AG04449 (cell line): Measurements from ENCODE around the gene FAM181B.
"Not testable (repeated sequence)": the region's sequence is repeated elsewhere in the genome, so short reads cannot be mapped to it uniquely, and the experiment has no call there.

ENCODE experiments used
- CTCF ChIA-PET: fragments of 350-600 bp; formaldehyde crosslinking; extraction: SDS; loops from one replicate; lab custom pipeline; 2021; ENCODE audit warnings: antibody characterized with exemption; lab: Yijun Ruan, JAX
- POLR2A ChIA-PET: fragments of 400-600, 350-600 bp; formaldehyde crosslinking; extraction: SDS; loops from one replicate; lab custom pipeline; 2020; ENCODE audit warnings: antibody characterized with exemption, inconsistent platforms; lab: Yijun Ruan, JAX
- DNase-seq: peaks from one replicate; pipeline ENCODE4 v3.0.0-alpha.2; 2010; ENCODE audit warnings: low read depth, low spot score
- H3K4me3 ChIP-seq: 2 replicates; pipeline ENCODE4 v1.5.1; 2011; ENCODE audit warnings: low read depth, mild to moderate bottlenecking, control low read depth, low read length
- CTCF ChIP-seq: IDR thresholded peaks from one replicate; pipeline ENCODE4 v1.5.1; 2011; ENCODE audit warnings: mild to moderate bottlenecking, moderate library complexity, low read length, control low read depth, inconsistent platforms; ENCODE audit not compliant: insufficient read depth; ENCODE audit errors: missing control alignments

The FAM181B gene

GRCh38 chr11:82701847-82702520 lies 31.7 kb downstream of the FAM181B start:
- no peak overlapping the region for H3K4me3 ChIP-seq
- no peak for DNase-seq
- CTCF ChIA-PET = interaction anchor here (0.7 to 3.6 kb wide), 9 partner anchors 9 to 1060 kb away, joined by 3 to 23 read pairs (median 6); no protein-coding TSS in a partner anchor
- TF ChIP-seq CTCF = peak; percentile 52
- POLR2A ChIA-PET = no interaction called here

- ChIA-PET POLR2A (no interaction called here), CTCF (interaction anchor here (1.5 kb wide), 1 partner anchor 9 kb away, joined by 4 read pairs; no protein-coding TSS in a partner anchor)
- H3K4me3 ChIP-seq = no peak overlapping the region
- DNase-seq = no peak
- TF ChIP-seq CTCF = no peak
These were observed 34.9 kb downstream of the FAM181B start for GRCh38 chr11:82698576-82699352.

GRCh38 chr11:82692981-82693380 lies 40.7 kb downstream of the FAM181B start:
- ChIA-PET CTCF (no interaction called here), POLR2A (no interaction called here)
- no peak for DNase-seq
- TF ChIP-seq CTCF = no peak
- H3K4me3 ChIP-seq = no peak overlapping the region

- CTCF ChIA-PET = interaction anchor here (1.3 kb wide), 1 partner anchor 12 kb away, joined by 3 read pairs; no protein-coding TSS in a partner anchor
- DNase-seq, POLR2A ChIA-PET: not testable (repeated sequence)
- H3K4me3 ChIP-seq = peak overlapping the region; percentile 44
These were observed 44.3 kb downstream of the FAM181B start for GRCh38 chr11:82689347-82689746.

- POLR2A ChIA-PET = no interaction called here
- CTCF ChIA-PET = interaction anchor here (1.0 to 5.4 kb wide), 5 partner anchors 10 to 1130 kb away, joined by 3 to 42 read pairs (median 6); no protein-coding TSS in a partner anchor
- no peak for DNase-seq
- TF ChIP-seq CTCF = no peak
- H3K4me3 ChIP-seq = no peak overlapping the region
These were observed 47.5 kb downstream of the FAM181B start for GRCh38 chr11:82686211-82686610.

- POLR2A ChIA-PET = no interaction called here
- no peak for DNase-seq
- H3K4me3 ChIP-seq = no peak overlapping the region
- CTCF ChIA-PET = interaction anchor here (0.7 to 5.4 kb wide), 6 partner anchors 13 to 1154 kb away, joined by 3 to 42 read pairs (median 4); no protein-coding TSS in a partner anchor
- no peak for TF ChIP-seq CTCF
These were observed 50.6 kb downstream of the FAM181B start for GRCh38 chr11:82683029-82683428.
